ENCODE data around the gene KCNQ1.

DNA sequence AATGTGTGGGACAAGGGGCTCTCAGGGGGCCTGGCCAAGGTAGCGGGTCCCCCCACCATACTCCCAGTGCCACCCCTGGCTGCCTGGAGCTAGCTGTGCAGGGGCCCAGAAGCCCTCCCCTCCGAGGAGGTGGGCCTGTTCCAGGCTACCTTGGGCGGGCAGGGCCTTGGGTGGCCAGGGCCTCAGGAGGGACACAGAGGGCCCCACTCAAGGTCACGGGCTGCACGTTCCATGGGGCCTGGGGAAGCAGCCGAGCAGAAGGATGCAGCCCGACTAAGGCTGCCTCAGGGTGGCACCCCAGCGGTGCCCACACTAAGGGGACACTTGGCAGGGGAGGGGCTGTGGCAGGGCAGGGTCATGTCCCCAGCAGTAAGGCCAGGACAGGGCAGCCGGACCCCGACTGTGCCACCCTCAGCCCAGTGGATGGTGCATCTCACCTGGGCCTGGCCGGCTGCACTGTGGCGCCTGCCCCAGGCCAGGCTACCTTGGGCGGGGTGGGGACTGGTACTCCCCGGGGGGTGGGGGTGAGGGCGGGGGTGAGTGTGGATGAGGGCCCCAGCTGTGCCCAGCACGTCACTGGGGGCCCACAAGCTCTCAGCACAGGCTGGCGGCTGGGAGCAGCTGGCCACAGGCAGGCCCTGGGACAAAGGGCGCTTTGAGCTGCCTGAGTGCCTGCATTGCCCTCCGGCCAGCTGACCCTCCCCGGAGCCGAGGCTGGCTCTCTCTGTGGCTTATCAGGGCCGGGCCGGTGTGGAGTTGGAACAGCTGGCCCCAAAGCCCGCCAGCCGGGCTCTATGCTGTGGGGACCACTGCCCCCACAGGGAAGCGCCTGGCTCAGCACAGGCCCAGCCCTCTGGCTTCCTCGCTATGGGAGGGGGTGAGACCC is 117.1 kb downstream of the KCNQ1 start:
- TF ChIP-seq, protein P1, sequence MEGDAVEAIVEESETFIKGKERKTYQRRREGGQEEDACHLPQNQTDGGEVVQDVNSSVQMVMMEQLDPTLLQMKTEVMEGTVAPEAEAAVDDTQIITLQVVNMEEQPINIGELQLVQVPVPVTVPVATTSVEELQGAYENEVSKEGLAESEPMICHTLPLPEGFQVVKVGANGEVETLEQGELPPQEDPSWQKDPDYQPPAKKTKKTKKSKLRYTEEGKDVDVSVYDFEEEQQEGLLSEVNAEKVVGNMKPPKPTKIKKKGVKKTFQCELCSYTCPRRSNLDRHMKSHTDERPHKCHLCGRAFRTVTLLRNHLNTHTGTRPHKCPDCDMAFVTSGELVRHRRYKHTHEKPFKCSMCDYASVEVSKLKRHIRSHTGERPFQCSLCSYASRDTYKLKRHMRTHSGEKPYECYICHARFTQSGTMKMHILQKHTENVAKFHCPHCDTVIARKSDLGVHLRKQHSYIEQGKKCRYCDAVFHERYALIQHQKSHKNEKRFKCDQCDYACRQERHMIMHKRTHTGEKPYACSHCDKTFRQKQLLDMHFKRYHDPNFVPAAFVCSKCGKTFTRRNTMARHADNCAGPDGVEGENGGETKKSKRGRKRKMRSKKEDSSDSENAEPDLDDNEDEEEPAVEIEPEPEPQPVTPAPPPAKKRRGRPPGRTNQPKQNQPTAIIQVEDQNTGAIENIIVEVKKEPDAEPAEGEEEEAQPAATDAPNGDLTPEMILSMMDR (conservative IDR thresholded peaks at IDR 0.05; ENCODE audit: low read length), result no peak
- no peak for TF ChIP-seq EZH2phosphoT487 (IDR thresholded peaks at IDR 0.05; ENCODE audit: borderline replicate concordance)

Data from Loucy (cell line).